ENCODE measurements around the gene DMD.
"Not testable (repeated sequence)": the region's sequence is repeated elsewhere in the genome, so short reads cannot be mapped to it uniquely, and the experiment has no call there.

Gene DMD

DNA sequence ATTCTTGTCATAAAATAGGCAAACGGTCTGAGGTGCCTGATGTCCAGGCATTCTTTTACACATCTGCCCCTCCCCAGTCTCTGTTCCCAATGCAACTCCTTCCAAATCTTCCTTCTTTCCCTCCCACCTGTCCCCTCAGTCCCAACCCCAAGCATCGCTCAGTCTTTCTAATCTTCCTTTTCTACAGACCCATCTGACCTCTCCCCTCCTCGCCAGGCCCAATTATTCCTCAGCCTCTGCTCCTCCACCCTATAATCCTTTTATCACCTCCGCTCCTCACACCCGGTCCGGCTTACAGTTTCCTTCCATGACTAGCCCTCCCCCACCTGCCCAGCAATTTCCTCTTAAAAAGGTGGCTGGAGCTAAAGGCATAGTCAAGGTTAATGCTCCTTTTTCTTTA, 1832.4 kb downstream of the DMD start:
- not testable (repeated sequence) for DNase-seq

DNA sequence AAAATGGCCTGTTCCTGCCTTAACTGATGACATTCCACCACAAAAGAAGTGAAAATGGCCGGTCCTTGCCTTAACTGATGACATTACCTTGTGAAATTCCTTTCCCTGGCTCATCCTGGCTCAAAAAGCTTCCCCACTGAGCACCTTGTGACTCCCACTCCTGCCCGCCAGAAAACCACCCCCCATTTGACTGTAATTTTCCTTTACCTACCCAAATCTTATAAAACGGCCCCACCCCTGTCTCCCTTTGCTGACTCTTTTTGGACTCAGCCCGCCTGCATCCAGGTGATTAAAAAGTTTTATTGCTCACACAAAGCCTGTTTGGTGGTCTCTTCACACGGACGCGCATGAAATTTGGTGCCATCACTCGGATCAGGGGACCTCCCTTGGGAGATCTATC, 1833.5 kb downstream of the DMD start:
- DNase-seq = not testable (repeated sequence)

DNA sequence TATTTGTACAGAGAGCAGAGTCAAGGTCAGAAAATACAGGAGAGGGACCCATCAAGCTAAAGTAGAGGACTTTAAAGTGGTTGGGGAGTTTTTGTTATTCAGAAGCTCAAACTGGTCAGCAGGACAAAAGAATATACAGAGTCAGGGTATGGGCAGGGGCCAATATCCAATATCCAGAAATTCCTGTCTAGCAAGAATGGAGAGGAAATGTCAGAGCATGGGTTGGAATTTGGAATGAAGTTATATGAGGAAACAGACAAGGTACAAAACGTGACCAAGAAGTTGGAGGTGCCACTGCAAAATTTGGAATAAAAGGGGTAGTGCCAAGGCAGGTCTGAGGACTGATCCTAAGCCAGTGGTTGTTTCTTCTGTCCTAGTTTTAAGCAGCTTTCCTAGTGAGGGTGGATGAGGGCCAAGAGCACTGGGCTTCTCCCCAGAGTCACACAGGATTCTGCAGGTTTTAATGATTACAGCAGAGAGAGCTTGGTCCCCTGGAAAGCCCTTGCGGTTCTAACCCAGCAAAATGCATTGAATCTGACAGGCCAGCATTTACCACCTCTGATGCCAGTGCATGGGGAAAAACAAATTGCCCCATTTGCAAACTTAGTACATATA, 1834.8 kb downstream of the DMD start:
- no peak for DNase-seq

DNA sequence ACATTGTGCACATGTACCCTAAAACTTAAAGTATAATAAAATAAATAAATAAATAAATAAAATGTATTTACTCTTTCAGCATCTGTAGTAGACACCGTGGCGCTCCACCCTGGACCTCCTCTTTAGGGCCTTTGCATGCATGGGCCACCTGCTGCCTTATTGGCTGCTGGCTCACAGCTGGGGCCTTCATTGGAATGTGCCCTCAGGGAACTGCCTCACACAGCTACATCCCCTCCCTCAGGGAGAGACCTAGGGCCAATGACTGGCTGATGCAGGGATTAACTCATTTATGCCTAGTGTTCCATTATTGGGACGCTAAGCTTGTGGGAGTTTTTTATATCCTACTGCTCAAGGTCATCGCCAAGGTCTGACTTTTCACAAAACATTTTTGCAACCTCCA, 1836.6 kb downstream of the DMD start:
- DNase-seq = no peak

DNA sequence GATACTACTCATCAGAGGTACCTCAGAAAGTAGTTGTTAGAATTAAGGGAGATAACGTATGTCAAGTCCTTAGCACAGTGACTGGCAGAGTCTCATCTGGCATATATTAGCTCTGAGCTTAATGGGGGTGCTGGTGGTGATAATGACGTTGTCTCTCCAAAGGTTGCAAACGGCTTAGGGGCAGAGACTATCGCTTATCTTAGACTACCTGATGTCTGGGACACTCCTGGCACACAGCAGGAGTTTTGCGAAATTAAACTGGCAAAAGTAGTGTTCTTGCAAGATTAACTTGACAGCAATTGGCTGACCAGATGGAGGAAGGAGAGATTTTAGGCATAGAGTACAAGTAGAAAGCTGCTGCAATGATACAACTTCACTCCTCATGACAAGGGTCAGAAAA, 1839.4 kb downstream of the DMD start:
- no peak for DNase-seq

DNA sequence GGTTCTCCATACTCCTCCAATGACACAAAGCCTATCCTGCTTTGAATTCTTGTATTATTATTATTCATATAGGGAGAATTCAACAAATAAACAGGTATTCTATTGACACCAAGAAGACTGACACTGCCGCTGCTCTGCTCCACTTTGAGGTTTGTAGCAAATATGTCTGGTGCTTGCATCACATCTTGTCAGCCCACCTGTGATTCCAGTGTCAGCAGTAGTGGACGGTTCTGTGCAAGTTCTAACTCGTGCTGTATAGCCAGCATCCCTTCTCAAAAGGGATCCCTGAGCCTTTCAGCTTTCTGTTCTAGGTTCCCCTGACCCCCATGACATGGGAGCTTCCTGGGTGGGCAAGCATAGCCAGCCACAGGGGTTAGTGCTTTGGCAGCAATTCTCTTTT, 1843.5 kb downstream of the DMD start:
- DNase-seq = no peak

DNA sequence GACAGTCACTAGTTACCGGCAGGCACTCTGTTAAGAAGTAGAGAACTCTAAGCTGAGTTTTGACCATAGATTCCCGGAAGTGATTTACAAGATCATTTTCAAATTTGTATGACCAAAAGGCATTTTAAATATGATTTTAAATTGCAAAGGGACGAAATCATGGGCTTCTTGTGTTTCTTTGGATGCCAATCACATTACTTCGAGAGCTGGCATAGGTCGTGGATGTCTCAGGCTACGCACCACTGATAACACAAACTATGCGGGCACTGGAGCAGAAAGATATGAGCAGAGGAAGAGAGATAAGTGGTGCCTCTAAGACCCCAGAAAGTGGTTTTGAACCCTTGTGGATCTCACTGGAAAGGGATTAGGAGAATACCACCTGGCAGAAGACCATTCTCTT, 1845.3 kb downstream of the DMD start:
- DNase-seq = no peak

DNA sequence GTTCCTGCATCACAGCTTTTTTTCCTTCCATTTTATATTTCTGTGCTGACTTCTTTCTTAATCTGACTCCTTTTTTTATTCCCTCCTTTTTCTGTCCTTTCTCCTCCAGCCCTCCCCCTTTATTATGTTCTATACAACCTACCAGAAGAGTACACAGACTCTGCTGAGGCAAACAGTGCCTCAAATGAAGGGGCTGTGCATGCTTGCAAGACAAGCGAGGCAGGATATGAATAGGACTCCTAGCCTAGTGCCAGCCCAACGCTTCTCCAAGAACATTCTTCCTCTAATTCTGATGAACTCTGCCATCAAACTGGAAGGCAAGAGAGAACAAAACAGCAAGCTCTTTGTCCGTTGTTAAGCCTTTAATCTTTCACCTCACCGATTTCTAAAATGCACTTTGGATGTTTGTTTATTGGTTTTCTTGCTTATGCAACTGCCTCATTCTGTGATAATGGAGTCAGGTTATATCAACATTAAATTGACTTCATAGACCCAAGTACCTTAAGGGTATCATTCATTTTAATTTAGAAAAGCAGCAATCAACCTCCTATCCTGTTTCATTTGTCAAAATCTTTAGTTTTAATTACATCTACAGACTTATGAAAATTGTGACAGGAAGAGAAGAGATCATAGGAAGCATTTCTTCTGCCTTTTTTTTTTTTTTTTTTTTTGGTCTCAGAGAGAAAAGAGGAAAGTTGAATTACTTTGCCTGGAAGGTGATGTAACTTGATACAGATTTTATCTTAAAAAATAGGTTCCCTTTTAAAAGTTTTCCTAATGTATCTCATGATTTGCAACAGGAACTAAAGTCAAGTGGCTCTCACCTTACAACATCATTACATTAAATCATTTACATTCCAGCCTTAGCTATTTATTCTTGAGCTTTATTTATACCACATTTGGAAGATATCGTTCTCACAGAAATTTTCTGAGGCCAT, 1854.8 kb downstream of the DMD start:
- DNase-seq = no peak

DNA sequence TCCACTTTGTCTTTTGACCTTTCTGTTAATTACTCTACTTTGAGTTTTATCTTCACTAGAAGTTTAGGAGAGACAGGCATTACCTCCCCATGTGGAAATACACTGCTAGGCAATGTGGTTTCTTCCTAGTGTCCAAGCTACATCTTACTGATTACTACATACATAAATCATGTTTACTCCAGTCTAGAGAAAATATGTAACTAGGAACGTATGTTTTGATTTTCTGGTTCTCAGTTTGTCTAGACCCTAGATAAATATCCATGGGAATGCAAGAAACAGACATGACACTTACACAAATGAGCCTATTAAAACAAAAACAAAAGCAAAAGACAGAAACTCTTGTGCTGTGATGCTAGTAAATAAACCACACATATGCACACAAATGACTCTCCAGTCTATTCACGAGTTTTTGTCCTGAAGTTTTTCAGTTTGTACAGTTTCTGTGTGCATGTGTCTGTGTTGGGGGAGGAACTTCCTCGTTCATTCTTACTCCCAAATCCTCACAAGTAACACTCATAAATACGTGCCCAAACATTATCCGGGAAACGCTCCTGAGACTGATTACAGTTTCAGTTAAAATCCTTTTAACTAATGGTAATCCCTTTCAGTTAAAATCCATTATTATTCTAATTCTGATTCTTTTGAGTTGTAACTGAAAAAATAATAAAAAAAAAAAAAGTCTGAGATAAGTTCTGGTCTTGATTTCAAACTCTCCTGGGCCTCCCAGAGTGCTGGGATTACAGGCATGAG, 1856.0 kb downstream of the DMD start:
- no peak for DNase-seq

DNA sequence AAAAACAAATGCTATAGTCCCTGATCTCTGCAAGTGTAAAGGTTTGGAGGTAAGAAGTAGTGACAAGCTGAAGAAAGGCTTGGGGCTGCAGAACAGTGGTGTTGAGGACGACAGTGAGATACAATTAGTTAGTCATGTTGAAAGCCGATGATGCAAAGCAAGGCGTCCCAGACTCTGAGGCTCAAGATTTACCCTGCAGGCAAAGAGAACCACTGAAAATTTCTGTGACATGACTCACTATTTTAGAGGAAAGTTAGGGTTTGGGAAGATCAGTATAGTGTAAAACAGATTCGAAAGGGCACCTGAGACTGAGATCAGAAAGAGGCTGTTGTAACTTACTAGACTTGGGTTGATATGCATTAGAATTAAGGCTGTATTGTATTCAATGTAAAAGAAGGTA, 1858.3 kb downstream of the DMD start:
- no peak for DNase-seq

DNA sequence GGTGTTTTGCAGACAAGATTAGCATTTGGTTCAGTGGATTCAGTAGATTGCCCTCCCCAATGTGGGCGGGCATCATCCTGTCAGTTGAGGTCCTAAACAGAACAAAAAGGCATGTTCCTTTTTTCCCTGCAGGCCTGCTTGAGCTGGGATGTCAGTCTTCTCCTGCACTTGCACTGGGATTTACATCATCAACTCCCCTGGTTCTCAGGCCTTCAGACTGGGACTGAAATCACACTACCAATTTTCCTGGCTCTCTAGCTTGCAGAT, 1860.6 kb downstream of the DMD start:
- DNase-seq = no peak

DNA sequence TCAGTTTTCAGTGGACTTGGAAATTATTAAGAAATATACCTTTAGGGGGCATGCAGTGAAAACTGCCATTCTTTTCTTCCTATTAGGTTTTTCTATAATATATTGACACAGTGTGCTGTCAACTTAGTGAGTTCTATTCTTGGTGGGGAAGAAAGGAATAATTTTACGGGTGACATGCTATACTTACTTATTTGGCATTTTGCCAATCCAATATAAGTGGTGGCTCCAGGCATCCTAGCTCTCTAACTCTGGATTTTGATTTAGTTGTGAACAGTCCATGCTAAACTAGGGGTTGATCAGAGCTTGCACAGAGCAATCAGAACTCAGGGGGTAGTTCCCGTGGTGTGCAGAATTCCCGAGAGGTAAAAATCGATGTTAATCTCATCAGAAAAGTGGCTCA, 1861.8 kb downstream of the DMD start:
- no peak for DNase-seq

DNA sequence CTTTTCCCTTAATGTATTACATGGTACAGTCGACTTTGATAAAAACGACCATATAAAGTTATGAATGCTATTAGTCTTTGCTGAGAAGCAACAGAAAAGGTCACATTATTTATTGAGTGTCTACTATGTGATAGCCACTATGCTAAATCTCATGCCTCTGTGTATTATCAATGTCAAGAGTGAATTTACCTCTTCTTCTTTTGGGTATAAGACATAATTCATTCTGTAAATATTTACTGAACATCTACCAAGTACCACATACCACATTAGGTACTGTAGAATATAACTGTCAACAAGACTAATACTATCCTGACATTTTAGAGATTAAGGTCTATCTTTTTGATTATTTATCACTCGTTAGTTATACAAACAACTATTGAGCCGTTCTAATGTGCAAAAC, 1870.8 kb downstream of the DMD start:
- no peak for DNase-seq

DNA sequence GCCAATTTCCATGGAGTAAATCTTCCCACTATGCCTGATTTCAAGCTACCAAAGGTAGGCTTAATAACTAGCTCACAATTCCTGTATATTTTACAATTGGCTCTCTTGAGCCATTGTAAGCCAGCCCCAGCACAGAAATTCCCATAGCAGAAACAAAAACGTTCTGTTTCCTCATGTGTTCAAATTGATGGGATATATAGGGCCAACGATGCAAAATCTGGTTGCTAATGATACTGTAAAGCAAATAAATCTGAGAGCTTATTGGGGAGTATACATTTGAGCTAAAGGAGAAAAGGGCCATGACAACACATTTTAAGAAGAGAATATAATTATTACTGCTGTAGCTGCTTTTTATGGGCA, 1872.4 kb downstream of the DMD start:
- no peak for DNase-seq

DNA sequence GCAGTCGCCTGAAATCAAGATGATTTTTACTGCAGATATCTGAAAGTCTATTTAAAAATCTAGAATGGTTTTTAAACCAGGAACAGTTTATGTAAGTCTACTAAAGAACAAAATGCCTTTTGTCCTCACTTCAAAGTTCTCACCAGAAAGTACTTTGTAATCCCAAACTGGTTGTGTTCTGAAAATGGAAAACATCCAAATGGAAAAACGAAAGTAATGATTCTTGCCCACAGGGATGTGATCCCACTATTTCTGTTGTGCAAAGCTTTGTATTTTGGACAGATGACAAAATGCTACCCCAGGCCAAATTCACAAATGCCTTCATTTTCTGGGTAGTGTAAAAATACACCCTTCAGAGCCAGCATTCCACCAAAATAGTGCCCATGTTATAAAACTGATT, 1874.0 kb downstream of the DMD start:
- DNase-seq = no peak

DNA sequence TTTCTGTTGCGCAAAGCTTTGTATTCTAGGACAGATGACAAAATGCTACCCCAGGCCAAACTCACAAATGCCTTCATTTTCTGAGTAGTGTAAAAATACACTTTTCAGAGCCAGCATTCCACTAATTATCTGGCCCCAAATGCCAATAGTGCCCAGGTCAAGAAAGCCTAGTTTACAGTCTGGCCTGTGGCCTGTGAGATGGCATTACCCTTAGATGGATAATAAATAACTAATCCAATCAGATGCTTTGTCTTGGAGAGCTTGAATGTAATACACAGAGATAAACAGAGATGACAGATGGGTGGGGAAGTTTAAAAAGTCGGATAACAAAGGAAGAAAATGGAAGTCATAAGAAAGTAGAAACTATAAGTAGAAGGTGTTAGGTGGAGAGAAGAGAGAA, 1874.9 kb downstream of the DMD start:
- no peak for DNase-seq

DNA sequence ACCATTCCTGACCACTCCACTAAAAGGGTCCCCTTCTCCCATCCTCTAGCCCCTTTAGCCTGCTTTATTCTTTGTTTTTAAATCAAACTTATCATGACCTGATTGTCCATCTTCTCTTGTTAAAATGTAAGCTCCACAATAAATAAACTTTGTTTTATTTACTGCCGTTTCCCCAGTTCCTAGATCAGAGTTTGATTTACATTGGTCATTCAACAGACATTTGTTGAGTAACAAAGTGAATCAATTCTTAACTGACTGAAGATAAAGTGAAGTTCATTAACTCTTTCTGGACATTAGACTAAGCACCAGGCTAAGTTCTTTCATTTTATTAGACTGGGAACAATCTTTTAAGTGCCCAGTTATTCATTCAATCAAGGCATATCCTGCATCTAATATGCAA, 1876.4 kb downstream of the DMD start:
- DNase-seq = no peak

DNA sequence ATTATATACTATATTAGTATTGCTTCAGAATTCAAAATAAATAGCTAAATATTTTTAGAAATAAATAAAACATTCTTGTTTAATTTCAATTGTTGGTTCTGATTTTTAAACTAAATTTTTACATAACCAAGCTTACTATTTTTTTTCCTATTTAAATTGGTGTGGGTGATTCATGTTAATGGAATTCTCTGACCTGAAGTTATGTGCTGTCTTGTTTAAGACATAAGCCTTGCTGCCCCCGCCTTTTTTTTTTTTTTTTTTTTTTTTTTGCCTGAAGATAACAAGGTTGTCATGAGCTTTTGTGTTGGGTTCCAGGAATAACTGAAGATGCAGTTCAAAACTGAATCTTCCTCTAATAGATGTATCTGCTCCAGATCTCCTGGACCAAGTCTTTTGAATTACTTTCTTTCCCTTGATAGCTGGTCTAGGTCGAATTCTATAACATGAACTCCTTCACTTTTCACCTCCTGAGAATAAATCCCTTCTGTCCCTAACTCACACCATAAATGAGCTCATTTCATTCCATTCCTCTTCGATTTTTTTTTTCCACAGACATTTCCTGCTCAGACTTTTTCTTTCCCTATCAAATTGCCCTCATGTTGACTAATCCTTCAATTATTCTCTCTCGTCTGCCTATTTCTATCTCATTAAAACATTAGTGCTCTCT, 1878.1 kb downstream of the DMD start:
- DNase-seq = no peak

DNA sequence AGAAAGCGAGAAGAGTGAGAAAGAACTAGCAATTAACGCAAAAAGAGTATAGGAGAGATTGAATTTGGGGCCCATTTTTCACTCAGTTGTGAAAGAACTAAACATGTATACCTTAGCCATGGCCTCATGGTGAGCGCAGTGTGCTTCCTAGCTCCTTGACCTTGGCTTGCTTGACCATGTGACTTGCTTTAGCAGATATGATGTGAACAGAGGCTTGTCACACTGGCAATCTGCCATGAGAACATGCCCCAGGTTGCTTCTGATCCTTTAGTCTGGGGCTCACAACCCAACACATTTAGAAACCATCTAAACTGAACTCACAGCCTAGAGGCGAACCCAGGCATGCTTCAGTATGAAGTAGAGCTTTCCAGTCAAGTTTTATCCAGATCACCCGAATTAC, 1879.4 kb downstream of the DMD start:
- no peak for DNase-seq

DNA sequence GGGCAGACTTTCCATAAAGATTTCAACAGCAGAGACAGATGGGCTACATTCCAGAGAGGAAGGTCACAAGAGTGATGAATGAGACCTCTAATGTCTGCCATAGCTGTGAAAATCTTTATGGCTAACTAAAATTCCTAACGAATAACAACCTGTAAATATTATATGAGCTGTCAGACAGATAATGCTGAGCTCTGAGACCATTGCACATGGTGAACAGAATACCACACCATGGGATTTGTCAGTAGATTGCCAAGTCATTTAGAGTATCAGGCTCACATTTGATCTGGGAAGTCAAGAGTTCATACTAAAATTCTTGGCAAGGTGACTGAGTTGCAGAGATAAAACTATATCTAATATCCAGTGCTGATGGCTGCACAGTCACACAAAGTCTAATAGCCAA, 1880.3 kb downstream of the DMD start:
- no peak for DNase-seq

DNA sequence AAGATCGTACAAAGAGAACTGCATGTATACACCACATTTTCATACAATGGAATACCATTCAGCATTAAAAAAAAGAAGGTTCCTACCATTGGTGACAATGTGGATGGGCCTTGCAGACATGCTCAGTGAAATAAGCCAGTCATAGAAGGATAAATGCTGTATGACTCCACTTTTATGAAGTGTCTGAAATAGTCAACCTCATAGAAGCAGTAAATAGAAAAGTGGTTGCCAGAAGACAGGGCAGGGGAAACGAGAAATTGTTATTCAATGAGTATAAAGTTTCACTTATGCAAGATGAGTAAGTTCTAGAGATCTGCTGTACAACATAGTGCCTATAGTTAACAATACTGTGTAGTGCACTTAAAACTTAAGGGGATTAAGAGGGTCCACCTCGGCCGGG, 1882.1 kb downstream of the DMD start:
- no peak for DNase-seq

DNA sequence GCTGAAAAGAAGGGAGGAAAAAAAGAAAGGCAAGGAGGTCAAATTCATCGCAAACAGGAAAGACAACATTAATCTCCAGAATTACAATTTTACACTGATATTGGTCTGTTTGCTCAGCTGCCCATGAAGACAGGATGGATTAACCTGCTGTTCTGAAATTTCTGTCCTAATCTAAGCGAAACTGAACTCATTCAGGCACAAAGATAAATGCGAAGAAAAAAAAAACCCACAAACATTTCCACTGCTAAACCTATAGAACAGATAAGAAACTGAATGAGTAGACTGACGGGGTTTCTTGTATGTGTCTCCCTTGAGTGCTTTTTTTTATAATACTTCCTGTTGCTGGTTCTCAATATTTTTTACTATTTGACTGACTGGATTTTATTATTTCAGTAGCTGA, 1887.7 kb downstream of the DMD start:
- DNase-seq = no peak

DNA sequence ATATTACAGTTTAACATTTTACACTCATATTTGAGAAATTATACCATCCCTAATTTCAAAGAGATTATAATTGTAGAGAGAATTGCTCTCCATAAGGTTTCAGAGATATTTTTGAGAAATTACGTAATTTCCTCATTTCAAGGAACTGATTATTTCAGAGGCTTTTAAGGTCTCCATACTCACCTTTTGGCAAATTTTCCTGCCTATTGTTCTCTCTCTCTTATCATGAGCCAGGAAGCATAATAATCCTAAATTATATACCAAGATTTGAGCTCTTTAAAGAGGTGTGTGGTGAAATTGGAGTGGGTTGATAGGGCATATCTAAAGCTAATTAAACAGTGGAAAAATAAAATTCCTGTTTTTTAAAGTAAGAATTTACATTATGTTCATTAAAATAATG, 1890.6 kb downstream of the DMD start:
- no peak for DNase-seq

DNA sequence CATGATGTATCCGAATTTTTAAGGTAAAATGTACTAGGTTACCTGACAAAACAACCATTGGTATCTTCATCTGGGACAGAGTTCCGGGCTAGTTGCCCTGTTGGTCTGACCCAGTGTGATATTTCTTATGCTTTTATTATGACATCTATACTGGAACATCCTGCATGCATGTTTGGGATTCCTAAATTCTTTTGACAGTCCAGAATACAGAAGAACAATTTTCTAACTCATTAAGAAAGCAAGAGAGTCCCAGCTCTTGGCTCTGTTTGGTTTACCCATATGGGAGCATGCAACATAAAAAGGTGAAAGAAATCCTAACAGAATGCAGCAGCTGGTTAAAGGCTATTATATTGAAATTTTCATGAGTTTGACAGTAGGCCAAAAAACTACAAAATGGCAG, 1891.8 kb downstream of the DMD start:
- no peak for DNase-seq

Data from NCI-H2171 treated with DMSO at 0.1 percent for 48 hours (cell line).